Measurements from ENCODE around the gene TUBB. TPM values are rescaled to one million over a fixed set of nuclear protein-coding genes. Genes with fewer than 3 reads are reported as not detected.

TUBB gene
- total RNA-seq, 4 donors from 2014 or later, result 229 to 281 (median 256) TPM

DNA sequence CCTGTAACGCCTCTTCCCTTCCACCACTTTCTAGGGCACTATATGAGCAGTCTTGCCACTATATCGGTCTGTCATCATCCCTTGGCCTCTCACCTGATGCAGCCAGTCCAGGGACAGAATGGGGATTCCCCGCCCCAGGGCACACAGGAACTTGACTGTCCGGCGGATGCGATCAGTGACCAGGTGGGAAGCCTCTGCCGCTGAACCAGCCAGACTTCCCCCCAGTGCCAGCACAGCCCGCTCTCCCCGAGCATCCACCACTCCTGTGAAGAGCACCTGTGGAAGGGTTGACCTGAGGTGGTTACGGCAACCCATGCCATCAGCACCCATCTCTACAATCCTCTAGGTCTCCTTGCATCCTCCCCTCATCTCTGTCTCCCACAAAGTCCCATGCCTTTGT, 17.1 kb upstream of the TUBB start:
- DNase-seq (ENCODE audit: low spot score) (no peak), ATAC-seq (ENCODE audit: low FRiP score) (no peak)
- TF ChIP-seq, protein P1, sequence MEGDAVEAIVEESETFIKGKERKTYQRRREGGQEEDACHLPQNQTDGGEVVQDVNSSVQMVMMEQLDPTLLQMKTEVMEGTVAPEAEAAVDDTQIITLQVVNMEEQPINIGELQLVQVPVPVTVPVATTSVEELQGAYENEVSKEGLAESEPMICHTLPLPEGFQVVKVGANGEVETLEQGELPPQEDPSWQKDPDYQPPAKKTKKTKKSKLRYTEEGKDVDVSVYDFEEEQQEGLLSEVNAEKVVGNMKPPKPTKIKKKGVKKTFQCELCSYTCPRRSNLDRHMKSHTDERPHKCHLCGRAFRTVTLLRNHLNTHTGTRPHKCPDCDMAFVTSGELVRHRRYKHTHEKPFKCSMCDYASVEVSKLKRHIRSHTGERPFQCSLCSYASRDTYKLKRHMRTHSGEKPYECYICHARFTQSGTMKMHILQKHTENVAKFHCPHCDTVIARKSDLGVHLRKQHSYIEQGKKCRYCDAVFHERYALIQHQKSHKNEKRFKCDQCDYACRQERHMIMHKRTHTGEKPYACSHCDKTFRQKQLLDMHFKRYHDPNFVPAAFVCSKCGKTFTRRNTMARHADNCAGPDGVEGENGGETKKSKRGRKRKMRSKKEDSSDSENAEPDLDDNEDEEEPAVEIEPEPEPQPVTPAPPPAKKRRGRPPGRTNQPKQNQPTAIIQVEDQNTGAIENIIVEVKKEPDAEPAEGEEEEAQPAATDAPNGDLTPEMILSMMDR (IDR thresholded peaks at IDR 0.05), result no peak

DNA sequence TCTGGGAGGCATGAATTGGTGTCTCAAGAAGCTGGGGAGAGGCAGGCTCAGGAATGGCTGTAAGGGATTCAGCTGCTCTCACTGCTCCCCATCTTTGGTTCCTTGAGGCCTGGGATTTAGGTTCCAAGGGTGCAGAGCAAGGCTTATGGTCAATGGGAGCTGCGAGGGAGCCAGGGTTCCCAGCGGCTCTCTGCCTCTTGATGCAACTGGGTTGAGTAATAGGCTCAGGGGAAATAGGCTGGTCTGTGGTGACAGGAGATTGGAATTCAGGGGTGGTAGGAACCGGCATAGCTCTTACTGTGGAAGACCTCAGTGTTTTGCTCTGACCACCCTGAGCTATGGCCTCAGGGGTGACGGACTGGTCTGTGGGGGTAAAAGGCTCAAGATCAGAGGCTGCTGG, 16.3 kb upstream of the TUBB start:
- DNase-seq (ENCODE audit: low spot score) (no peak), ATAC-seq (ENCODE audit: low FRiP score) (no peak)
- TF ChIP-seq, protein P1 (IDR thresholded peaks at IDR 0.05), result no peak

DNA sequence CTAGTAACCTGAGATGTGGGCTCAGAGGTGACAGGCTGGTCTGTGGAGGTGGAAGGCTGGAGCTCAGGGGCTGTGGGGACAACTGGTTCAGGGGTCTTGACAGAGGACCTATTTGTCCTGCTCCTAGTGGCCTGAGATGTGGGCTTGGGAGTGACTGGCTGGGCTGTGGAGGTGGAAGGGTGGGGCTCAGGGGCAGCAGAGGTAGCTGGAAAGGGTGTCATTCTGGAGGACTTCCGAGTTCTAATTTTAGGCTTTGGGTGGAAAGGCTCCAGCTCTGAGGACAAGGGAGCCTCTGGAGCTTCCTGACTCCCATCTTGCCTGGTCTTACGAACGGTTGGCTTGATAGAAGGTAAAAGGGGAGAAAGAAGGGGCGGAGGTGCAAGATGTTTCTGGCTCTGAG, 14.5 kb upstream of the TUBB start:
- TF ChIP-seq, protein P1 (IDR thresholded peaks at IDR 0.05), result no peak
- DNase-seq (ENCODE audit: low spot score) (no peak), ATAC-seq (ENCODE audit: low FRiP score) (no peak)

DNA sequence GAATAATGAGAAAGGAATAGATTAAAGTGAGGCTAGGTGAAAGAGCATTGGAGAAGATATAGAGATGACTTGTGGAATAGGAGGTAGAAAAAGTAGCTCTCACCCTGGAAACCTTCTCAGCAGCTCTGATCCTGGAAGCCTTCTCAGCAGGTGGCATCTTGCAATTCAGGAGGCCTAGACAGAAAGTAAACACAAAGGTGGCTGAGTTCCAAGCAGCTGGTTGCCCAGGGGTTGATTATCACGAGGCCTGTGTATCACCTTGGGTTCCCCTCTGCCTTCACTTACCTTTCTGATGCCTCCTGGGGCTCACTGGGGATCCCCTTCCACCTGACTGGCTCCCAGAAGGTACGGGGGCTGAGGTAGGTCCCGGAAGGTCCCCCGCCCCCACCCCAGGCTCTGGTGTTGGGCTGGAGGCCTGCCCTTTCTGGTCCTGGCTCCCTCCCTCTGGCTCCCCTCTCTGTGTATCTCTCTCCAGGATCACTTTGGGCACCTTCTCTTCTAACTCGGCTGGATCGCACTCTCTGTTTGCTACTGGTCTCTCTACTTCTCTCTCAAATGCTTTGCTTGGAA, 12.8 kb upstream of the TUBB start:
- TF ChIP-seq, protein P1 (IDR thresholded peaks at IDR 0.05), result no peak
- DNase-seq (ENCODE audit: low spot score) (no peak), ATAC-seq (ENCODE audit: low FRiP score) (no peak)

DNA sequence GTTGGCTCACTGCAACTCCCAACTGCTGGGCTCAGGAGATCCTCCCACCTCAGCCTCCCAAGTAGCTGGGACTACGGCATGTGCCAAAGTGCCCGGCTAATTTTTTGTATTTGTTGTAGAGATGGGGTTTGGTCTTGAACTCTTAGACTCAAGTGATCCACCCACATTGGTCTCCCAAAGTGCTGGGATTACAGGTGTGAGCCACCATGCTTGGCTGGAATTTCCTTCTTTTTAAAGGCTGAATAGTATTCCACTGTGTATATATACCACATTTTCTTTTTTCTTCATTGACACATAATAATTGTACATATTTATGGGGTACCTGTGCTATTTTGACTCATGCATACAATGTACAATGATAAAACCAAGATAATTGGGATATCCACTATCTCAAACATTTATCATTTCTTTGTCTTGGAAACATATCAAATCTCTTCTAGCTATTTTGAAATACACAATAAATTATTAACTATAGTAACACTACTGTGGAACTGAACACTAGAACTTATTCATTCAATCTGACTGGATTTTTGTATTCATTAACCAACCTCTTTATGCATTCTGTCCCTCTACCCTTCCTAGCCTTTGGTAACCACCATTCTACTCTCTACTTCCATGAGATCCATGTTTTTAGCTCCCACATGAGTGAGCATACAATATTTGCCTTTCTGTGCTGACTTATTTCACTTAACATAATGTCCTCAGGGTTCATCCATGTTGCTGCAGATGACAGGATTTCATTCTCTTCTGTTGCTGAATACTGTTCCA, 10.9 kb upstream of the TUBB start:
- TF ChIP-seq, protein P1 (IDR thresholded peaks at IDR 0.05), result no peak
- ATAC-seq (ENCODE audit: low FRiP score), result no peak

DNA sequence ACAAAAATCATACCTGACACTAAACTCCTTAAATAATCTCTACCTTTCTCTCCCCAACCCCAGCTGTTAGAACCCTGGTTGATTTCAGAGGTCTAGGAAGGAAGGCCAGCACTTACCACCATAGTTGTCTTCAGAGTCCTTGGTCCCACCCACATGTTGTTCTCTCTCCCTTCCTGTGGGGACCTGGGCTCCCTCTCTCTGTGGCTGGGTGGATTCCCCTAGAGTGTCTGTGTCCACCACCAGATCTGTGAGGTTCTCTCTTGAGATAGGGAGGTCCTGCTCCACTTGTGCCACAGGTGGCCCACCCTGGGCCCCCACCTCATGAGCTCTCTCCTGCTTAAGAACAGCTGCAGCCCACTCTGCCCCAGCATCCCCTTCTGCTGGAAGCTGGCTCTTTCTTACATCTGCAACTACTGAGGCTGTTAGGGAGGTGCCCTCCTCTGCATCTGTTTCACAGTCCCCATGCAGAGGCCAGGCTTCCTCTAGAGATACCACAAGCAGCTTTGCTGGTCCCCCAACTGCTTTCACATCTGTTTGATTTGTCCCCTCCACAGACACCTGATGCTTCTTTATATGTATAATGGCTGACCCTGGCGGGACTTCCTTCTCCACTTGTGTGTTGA, 8.3 kb upstream of the TUBB start:
- DNase-seq (ENCODE audit: low spot score), result no peak
- ATAC-seq (ENCODE audit: low FRiP score), result no peak
- TF ChIP-seq, protein P1 (IDR thresholded peaks at IDR 0.05), result no peak

More for the DNA sequence above, 10.9 kb upstream of the TUBB start:
- DNase-seq (ENCODE audit: low spot score), result no peak

All from omental fat pad (tissue), 4 donors.